ENCODE data around the gene HSFY2. TPM values are rescaled to one million over a fixed set of nuclear protein-coding genes. Genes with fewer than 3 reads are reported as not detected.

HSFY2 gene
- total RNA-seq (2022; extraction: Qiagen RNA extraction; ENCODE audit: low read depth): not detected in 5 replicates

GRCh38 chrY:18773635-18774034 is at the start of gene HSFY2:
Gene HSFY2 (minus strand): TSS chrY:18773735. CDS start chrY:18773618, 117 bp downstream.

Other genes starting within 250 kb of the HSFY2 start
- gene HSFY1, start 227.0 kb downstream of the HSFY2 start, total RNA-seq (2022; extraction: Qiagen RNA extraction; ENCODE audit: low read depth): not detected in 5 replicates